GM21717 (cell line): Measurements from ENCODE around the gene CCDC159.
"Not testable (repeated sequence)": the region's sequence is repeated elsewhere in the genome, so short reads cannot be mapped to it uniquely, and the experiment has no call there.

Source experiments
- ATAC-seq: cut with Tn5 transposase; IDR thresholded peaks from one replicate; pipeline ENCODE4 v1.9.1; 2021; ENCODE audit warnings: mild to moderate bottlenecking, moderate library complexity; ENCODE audit not compliant: unreplicated experiment

Gene CCDC159

DNA sequence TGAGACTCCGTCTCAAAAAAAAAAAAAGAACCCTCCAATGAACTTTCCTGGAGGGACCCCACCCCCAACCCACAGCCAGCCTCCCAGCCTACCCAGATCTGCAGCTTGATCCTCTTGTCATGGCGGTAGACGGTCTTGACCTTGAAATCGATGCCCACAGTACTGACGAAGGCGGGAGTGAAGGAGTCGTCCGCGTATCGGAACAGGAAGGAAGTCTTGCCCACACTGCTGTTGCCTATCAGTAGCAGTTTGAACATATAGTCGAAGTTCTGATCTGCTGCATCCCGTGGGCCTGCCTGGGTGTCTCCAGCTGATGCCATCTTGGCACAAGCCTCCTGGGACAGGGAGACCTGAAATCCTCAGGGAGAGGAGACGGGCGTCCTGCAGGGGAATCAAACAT, 9.2 kb upstream of the CCDC159 start:
- no peak for ATAC-seq

- ATAC-seq = no peak
Measured at GRCh38 chr19:11338121-11338520, 8.2 kb upstream of the CCDC159 start.

GRCh38 chr19:11338569-11339253, 7.6 kb upstream of the CCDC159 start:
- ATAC-seq = peak; percentile 14

DNA sequence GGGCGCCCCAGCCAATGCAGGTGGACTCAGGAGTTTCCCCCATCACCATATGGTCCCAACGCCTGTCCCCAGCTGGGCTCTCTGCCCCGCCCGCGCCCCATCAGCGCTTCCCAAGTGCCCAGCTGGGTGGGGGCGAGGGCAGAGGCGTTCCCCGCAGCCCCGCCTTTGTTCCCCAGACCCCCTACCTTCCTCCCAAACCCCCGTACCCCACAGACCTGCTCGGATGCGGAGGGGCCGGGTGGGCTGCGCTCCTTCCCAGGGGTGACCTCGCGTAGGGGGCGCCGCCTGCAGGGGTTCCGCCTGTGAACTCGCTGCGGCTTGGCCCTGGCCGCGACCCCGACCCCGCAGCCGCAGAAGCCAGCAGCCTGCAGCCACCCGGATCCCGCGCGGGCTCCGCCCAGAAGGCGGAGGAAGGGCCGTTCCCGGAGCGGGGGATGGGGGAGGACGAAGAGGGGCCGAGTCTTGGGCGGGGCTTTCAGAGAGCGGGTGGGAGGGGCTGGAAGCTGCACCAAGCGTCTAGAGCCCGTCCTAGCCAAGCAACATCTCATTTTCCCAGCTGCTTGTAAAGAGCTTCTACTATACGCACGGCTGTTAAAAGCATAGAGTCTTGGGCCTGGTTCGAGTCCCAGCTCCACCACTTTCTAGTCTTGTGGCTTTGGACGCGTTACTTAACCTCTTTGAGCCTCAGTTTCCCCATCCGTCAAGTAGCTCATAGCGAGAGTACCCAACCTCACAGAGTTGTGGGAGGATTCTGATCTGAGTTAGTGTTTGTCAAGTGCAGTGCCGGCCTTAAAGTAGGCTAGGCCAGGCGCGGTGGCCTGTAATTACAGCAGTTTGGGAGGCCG, 6.8 kb upstream of the CCDC159 start, which contains the start of gene RAB3D:
Gene RAB3D (minus strand): TSS at position 404 of the 845 bp plus-strand sequence. CDS start 2,258 bp downstream, outside the sequence.
- ATAC-seq = peak; percentile 48

GRCh38 chr19:11340099-11340467, 6.2 kb upstream of the CCDC159 start:
- ATAC-seq = not testable (repeated sequence)

GRCh38 chr19:11342429-11342828, 3.9 kb upstream of the CCDC159 start:
- no peak for ATAC-seq

- no peak for ATAC-seq
Measured at GRCh38 chr19:11345122-11345803, 1.1 kb upstream of the CCDC159 start.

GRCh38 chr19:11347546-11348039, 1.3 kb downstream of the CCDC159 start:
- no peak for ATAC-seq

DNA sequence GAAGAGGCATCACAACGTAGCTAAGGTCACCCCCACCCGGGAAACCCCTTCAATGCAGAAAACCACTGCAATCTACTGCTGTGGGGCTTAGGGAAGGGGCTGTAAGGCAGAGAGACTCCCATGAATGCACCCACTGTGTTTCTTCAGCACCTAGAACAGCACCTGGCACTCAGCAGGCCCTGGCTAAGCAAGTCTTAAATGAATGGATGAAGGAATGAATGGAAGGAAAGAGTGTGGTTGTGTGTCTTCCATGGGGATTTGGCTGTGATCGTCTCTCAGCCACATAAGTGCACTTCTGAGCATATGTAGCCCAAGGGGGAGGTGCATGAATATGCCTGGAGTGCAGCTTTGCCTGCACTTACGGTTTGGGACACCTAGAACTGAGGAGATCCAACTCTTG, 2.9 kb downstream of the CCDC159 start:
- no peak for ATAC-seq

GRCh38 chr19:11354102-11354501, 7.8 kb downstream of the CCDC159 start:
- not testable (repeated sequence) for ATAC-seq

- no peak for ATAC-seq
Measured at GRCh38 chr19:11355160-11356073, 9.1 kb downstream of the CCDC159 start, which contains the start of gene PLPPR2. PLPPR2 (plus strand) TSS chr19:11355432; CDS start chr19:11357674, 2,242 bp downstream.

GRCh38 chr19:11356074-11356397, 9.7 kb downstream of the CCDC159 start:
- ATAC-seq = no peak

GRCh38 chr19:11356676-11357550, 10.6 kb downstream of the CCDC159 start:
- no peak for ATAC-seq

DNA sequence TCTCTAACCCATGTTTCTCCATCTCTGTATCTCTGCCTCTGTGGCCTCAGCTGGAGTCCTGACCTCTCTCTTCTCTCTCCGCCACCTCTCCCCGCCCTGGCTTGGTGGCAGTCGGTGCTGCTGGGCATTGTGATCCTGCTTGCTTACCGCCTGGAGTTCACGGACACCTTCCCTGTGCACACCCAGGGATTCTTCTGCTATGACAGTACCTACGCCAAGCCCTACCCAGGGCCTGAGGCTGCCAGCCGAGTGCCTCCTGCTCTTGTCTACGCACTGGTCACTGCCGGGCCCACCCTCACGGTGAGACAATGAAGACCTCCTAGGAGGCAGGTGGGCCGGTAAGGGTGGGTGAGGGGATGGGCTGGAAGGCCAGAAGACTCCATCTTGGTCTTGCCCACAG, 13.1 kb downstream of the CCDC159 start:
- no peak for ATAC-seq

DNA sequence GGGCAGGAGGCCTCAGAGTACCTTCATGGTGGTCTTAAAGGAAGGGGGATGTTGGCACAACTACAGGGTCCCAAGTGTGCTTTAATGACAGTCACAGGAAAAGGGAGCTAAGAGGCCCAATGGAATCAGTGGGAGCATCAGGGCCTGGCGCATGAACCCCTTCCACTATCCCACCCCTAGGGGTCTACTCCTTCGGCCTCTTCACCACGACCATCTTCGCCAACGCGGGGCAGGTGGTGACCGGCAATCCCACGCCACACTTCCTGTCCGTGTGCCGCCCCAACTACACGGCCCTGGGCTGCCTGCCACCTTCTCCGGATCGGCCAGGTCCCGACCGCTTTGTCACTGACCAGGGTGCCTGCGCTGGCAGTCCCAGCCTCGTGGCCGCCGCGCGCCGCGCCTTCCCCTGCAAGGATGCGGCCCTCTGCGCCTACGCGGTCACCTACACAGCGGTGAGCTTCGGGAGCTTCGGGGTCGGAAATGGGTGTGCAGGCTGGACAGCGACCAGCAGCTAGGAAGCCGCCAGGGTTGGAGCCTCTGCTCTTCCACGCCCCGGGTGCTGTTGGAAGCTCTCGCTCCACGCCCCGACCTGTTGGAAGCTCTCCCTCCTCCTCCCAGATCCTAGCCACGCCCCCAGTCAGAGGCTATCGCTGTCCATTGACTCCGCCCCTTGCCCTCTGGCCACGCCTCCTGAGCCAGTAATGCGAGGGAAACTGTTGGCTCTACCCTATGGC, 14.9 kb downstream of the CCDC159 start:
- no peak for ATAC-seq

- ATAC-seq = no peak
Measured at GRCh38 chr19:11361771-11362731, 15.7 kb downstream of the CCDC159 start.

GRCh38 chr19:11363881-11364280, 17.6 kb downstream of the CCDC159 start:
- no peak for ATAC-seq
